VCaP (cell line): ENCODE results near the gene GCSAM.

ENCODE experiments used
- H3K27ac ChIP-seq: fragments of 450-650 bp; 2 replicates; pipeline ENCODE4 v1.5.1; 2017
- TF ChIP-seq, protein P1 (sequence below): fragments of 450-650 bp; conservative IDR thresholded peaks from 2 replicates; pipeline ENCODE4 v1.5.1; 2017; ENCODE audit warnings: mild to moderate bottlenecking, moderate library complexity

The GCSAM gene

DNA sequence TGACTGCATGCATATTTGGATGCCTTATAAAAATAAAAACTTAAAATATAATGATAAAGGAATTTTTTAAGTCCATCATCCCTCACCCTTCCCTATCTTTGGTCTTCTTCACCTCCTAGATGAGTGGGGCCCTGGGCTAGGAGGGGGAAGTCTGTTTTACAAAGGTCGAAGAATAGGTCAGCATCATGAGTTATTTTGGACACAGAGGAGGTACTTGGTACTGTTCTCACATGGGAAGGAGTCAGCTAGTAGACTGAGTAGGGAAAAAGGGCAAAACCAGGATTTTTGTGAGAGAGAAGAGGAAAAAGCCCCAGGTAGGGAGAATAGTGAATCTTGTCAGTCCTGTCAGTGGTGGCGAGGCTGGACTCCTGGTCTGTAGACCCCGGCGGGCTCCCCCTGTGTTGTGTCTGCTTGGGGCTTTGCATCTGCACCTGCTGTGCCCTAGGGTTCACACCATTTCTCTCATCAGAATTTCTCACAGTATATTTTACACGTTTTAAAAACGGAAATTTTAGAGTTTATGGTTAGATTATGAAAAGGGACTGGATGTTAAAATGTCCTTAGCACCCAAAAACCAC lies 17.2 kb downstream of the GCSAM start:
- no peak overlapping the region; the same call in 1 of the 2 replicates for H3K27ac ChIP-seq
- TF ChIP-seq, protein P1, sequence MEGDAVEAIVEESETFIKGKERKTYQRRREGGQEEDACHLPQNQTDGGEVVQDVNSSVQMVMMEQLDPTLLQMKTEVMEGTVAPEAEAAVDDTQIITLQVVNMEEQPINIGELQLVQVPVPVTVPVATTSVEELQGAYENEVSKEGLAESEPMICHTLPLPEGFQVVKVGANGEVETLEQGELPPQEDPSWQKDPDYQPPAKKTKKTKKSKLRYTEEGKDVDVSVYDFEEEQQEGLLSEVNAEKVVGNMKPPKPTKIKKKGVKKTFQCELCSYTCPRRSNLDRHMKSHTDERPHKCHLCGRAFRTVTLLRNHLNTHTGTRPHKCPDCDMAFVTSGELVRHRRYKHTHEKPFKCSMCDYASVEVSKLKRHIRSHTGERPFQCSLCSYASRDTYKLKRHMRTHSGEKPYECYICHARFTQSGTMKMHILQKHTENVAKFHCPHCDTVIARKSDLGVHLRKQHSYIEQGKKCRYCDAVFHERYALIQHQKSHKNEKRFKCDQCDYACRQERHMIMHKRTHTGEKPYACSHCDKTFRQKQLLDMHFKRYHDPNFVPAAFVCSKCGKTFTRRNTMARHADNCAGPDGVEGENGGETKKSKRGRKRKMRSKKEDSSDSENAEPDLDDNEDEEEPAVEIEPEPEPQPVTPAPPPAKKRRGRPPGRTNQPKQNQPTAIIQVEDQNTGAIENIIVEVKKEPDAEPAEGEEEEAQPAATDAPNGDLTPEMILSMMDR, result no peak

DNA sequence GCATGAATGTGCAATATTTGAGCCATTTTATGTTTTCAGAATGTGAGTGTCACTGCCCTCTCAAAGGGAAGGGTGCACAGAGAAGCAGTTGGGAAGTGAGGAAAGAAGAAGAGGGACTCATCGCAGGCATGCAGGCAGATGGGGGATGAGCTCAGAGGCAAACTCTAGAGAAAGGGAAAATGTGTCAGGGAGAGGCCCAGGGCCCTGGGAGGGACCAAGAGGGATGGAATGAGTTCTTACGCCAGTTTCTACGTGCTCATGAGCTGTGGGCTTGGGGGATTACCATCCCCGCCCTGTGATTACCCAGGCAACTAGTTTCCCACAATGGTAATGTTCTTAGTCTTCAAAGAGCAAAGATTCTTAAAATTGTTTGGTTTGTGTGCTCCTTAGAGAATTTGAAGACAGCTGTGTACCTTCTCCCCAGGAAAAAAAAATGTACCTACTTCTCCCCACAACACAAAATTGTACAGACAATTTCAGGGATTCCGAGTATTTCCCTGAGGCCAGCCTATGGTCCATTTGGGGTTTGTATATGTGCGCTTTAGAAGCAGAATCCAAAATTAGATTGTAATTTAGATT lies 17.8 kb downstream of the GCSAM start:
- no peak overlapping the region for H3K27ac ChIP-seq
- TF ChIP-seq, protein P1, result no peak

DNA sequence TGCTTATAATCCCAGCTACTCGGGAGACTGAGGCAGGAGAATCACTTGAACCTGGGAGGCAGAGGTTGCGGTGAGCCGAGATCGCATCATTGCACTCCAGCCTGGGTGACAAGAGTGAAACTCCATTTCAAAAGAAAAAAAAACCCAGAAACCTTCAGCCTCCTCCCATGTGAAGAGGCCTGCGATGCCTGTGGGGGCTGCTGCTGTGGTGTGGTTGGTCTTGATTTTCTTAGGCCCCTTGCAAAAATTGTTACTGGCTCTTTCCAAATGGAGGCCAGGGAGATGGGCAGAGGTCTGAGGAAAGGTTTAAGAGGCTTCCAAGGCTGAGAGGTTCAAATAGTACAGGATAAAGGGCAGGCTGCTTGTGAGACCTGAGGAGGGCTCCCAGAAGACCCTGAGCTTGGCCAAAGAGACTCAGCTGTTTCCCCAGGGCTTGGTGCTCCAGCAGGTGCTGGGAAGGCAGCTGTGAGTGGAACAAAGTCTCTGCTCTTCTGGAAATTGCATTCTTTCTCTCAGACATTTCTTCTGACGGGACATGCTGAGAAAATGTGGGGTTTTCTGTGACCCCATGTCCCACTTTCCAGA lies 18.4 kb downstream of the GCSAM start:
- TF ChIP-seq, protein P1, result no peak
- no peak overlapping the region for H3K27ac ChIP-seq

DNA sequence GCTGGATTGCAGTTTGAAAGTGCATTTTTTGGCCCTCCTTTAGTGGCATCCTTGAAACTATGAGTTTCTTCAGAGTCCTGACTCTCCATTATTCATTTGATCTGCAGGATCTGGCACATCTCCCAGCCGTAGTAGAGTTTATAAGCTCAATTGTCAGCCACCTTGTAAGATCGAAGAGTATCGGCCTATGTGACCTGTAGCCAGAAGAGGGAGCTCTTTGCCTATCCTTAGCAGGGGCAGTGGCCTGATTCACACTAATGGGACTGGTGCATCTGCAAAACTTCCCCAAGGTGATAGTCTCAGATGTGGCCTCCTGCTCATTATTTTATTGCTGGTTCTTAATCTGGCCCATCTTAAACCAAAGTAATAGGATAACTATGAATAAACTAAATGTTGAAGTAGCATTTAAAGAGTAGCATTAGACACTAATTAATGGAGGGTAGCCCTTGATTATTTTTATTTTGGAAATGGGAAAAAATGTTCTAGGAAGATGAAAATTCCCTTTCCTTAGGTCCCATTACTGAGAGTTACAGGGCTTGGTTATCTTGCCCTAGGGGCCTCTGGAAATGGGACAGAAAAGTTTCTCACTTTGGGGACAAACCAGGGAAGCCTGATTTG lies 21.2 kb downstream of the GCSAM start:
- TF ChIP-seq, protein P1, result peak; percentile 90

DNA sequence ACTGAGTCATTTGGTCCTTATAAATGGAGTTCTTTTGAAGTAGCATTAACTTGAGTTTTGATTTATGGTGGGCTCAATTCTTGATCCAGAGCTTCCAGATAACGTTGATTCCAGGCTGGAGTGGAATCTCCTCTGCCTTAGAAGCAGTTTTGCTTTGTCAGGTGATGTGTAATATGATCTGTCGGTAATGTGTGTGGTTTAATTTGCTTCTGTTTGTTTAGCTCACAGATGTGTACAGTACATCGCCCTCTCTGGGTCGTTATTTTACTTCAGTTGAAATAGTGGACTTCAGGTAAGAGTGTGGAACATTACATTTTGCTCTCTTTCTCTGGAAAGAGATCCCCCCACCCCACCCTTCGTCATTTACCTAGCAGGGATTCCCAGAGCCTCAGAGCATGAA lies 23.7 kb downstream of the GCSAM start:
- TF ChIP-seq, protein P1, result no peak
- peak overlapping the region; percentile 82 for H3K27ac ChIP-seq

More for the DNA sequence above, 21.2 kb downstream of the GCSAM start:
- peak overlapping the region; percentile 82; the same call in 1 of the 2 replicates for H3K27ac ChIP-seq

DNA sequence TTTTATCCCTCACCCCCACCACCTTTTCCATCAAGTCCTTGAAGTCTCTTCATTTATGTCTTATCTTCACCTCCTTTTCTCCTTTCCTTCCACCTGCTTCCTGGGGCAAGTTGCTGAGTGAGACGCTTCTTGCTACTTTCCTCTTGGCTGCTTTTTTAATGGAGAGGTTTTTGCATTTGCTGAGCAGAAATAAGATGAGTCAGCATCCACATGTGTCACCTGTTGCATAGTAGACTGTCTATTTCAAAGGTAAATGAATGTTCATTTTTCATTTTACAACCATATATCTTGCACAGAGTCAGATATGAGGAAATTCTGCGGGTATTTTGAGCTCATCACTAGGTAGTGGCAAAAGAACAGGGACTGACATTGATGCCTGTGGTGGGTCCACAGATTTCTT lies 28.3 kb downstream of the GCSAM start:
- TF ChIP-seq, protein P1, result no peak
- no peak overlapping the region for H3K27ac ChIP-seq

DNA sequence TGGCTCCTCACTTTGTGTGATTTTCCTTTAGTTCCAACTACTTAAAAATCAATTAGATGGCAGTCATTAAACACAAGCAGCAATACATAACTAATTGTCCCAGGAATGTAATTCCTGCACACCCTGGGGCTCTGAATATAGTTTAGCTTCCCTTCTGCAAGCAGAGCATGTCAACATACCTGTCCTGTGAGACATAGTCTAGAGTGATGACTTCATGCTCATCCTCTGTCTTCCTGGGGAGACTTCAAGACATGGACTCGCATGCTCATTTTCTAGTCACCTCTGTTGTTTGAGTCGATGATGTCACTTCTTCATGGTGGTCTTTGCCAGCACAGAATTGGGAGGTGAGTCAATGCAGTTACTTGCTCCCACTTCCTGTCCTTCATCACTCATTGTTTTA lies 31.1 kb downstream of the GCSAM start:
- TF ChIP-seq, protein P1, result no peak
- H3K27ac ChIP-seq, result no peak overlapping the region
